Amygdala (tissue), 56 donors: ENCODE measurements around the gene MUTYH.
A peak's percentile ranks its signal among the peaks of the same experiment; 100 is the strongest.
"Not testable (repeated sequence)": the region's sequence is repeated elsewhere in the genome, so short reads cannot be mapped to it uniquely, and the experiment has no call there.

Experiments
- DNase-seq, 56 donors: peaks; one replicate each; lab custom pipeline; 2025; lab: John Stamatoyannopoulos, UW

MUTYH gene

DNA sequence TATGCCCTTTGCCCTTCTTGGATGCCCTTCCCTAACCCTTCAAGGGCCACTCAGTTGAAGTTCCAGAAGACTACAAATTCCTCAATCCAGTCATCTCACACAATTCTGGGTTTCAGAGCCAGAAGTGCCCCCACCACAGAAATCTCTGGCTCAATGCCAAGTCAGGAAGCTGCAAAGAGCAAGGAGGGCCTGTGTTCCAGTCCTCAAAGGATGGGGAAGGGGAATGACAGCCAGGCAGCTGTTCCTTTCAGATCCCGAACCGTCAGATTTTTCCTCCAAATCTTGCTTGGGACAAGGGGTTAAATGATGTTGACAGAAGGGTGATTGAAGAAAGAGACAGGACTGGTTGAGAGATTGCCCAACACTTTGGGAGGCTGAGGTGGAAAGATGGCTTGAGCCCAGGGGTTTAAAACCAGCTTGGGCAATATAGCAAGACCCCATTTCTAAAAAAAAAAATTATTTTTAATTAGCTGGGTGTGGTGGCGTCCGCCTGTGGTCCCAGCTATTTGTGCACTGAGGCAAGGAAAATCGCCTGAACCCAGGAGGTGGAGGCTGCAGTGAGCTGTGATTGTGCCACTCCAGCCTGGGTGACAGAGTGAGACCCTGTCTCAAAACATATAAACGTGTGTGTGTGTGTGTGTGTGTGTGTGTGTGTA lies 14.3 kb downstream of the MUTYH start:
- DNase-seq = peak in 7 of 56 donors; percentile 8 to 35 (median 19)

DNA sequence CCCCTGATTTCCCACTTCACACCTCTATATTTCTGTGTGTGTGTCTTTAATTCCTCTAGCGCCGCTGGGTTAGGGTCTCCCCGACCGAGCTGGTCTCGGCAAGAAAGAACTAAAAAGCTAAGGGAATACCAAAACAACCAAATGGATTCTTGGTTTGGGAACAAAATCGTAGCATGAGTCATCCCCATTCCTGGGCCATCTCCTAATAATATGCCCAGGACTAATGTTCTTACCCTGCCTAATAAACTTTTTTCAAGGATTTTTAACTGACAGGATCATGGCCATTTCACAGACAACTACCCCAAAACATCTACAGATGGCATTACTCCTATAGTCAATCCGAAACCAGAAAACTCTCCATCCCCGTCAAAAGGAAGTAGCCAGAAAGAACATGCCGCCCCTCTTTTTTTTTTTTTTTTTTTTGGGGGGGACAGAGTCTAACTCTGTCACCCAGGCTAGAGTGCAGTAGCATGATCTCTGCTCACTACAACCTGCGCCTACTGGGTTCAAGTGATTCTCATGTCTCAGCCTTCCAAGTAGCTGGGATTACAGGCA lies 17.7 kb downstream of the MUTYH start:
- no peak for DNase-seq

DNA sequence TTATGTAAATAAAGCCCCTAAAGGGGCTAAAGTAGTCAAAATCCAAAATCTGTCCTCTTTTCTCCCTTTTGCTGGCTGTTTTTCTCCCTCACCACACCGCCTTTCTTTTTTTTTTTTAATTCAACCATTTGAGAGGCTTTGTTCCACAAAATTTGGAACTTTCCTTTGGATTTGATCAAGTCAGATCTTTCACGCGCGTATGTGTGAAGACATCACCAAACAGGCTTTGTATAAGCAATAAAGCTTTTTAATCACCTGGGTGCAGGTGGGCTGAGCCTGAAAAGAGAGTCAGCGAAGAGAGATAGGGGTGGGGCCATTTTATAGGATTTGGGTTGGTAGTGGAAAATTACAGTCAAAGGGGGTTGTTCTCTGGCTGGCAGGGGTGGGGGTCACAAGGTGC lies 18.8 kb downstream of the MUTYH start:
- DNase-seq = no peak

- no peak for DNase-seq
Observed at GRCh38 chr1:45319761-45320160, 20.5 kb downstream of the MUTYH start.

GRCh38 chr1:45317166-45317565 lies 23.1 kb downstream of the MUTYH start:
- DNase-seq = no peak

GRCh38 chr1:45314266-45314665 lies 26.0 kb downstream of the MUTYH start:
- no peak for DNase-seq

DNA sequence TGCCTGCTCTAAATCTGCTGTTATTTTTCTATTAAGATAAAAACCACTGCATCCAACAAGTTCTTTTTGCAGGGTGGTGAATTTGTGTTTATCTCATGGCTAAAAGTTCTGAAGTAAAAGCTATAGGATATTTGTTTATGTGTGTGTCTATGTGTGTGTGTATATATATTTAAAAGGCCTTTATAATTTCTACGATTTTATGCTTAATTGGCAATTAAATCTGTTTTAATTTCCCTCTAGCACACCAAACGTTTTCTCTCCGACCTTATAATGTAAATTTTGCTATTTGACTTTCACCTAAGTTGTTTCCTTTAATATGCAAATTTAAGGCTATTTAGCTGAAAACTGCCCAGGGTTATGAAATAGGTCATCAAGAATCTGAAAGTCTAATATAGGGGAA lies 33.3 kb downstream of the MUTYH start:
- DNase-seq = no peak

DNA sequence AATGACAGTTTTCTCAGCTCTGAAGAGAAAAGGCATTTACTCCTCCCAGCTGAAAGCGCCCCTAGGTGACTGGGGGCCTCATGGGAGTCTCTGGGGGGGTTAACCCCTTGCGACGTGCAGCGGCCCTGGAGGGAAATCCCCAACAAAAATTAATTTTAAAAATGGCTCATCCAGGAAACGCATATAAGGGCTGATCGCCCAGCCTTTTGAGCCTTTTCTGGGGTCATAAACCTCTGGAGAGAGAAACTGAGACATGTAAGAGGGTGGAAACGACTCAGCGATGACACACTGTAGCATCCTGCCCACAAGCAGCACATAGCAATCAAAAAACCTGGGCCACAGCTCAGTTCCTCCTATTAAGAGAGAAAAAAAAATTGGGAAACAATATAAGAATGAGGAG lies 33.9 kb downstream of the MUTYH start:
- DNase-seq = no peak

DNA sequence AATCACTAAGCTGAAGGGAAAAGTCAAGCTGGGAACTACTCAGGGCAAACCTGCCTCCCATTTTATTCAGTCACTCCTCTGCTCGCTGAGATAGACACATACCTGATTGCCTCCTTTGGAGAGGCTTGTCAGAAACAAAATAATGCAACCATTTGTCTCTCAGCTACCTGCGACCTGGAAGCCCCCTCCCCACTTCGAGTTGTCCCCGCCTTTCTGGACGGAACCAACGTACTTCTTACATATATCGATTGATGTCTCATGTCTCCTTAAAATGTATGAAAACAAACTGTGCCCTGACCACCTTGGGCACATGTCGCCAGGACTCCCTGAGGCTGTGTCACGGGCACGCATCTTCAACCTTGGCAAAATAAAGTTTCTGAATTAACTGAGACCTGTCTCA lies 35.0 kb downstream of the MUTYH start:
- DNase-seq = no peak

DNA sequence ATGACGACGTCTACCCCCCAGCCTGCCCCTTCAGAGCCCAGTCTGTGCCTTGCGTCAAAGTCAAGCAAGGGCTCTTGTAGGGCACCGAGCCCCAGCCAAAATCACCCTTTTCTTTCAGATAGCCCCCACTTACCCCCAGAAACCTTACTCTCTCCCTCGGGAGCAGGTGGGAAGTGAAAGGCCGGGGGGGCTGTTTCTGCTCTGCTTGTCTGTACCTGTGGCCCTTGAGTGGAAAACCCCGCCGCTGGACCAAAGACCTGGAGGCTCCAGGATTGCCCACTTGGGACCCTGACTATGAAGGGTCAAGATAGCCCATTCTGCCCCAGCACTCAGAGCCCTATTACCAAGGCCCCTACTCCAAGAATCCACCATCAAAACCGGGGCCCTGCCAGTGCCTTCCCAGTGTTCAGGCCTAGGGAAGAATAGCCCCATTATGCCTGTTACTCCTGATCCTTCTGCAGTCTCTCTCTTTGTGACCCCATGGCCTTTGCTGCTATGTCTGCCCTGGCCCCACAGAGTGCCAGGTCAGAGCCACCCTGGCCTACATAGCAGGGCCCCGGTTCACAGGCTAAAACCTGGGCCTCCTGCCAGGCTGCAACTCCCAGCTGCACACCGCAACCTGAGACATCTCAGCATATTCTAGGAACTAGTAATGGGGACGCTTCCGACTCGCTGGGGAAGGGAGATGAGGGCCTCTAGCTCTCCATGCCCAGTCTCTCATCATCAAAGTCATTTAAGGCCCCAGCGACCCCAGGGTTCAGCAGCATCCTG lies 35.7 kb downstream of the MUTYH start:
- DNase-seq = peak in 1 of 56 donors; percentile 44

DNA sequence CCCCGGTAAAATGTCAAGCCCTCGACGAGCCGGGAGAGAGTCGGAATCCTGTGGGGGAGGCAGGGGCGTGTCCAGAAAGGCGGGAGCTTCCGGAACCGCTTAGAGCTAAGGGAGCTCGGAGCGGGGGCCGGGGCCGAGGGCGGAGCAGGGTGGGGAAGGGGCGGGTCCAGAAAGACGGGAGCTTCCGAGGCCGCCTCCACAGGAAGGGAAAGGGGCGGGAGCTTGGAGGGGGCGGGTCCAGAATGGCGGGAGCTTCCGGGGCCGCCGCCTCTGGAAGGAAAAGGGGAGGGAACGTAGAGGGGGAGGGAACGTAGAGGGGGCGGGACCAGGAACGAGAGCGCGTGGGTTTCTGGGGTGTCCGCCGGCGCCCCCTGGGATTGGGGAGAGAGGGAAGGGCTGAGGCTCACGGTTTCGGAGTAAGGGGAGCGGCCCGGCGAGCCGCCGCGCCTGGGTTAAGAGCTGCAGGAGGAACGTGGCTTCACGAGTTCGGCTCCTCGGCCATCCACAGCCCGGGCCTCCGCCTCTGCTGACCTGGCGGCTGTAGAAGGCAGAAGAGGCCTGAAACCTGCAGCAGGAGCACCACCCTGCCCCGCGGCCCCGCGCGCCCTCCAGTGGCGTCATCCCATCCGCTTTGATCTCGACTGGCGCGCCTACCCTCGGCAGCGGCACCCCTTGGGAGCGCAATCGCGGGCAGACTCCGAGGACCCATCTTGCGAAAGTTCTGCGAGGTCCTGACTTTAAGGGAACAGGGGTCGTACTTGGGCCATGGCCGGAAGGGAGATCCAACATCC lies 36.5 kb downstream of the MUTYH start:
- peak; percentile 69 to 99 (median 97) for DNase-seq

- no peak for DNase-seq
Observed at GRCh38 chr1:45302505-45303150, 37.6 kb downstream of the MUTYH start.

DNA sequence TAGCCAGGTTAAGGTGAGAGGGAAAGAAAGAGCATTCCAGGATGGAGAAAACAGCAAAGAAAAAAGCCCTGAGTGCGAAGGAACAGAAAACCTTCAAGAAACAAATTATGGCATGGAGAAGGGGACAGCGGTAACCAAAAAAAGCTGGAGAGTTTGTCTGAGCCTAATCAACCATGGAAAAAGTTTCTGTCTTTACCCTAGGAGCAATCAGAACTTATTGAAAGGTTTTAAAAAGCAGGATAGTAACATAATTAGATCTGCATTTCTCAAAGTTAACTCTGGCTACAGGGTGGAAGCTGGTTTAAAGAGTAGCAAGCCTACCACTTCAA lies 39.6 kb downstream of the MUTYH start:
- no peak for DNase-seq

DNA sequence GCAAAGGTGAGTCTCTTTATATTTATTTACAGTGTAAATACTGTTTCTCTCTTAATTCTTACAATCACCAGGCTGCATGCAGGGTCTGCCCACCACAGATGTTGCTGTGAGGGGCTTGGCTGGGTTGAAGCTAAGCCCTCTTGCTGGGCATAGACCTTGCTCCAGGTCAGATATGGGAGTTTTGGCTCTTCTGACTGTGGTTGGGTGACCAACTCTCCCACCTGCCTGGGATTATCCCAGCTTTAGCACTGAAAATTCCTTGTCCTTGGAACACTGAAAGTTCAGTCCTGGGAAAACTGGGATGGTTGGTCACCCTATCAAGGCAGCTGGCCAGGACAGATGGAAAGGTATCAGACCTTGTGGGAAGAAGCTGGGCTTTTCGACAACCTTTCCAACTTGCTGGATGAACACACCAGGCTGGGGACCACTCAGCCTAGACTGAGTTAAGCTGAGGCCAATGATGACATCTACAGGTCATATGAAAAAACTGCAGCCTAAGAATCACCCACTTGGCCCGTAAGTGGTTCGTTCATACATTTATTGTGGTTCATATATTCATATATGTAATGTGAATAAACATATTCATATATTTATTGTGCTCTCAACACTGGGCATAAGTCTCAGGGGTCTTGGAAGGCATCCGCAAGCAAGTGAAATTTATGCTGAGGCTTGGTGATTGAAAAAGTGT lies 40.1 kb downstream of the MUTYH start:
- peak in 31 of 56 donors; percentile 2 to 63 (median 17) for DNase-seq

DNA sequence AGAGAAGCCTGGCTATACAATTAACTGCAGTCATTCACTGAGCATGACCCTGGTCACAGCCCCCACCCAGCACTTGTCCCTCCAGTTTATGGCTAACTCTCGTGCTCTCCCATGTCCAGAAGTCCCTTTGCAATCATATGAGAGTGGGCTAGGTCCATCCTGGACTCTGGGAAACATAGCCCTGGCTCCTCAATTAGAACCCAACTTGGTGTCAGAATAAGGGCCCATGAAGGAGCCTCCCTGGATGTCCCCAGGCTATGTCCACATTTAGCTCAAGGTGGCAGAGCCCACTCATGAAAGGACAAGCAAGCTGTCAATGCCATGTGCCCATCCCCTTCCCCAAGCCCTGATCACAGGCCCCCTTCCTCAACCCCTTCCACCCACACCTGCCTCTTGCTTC lies 40.9 kb downstream of the MUTYH start:
- no peak for DNase-seq

GRCh38 chr1:45297666-45298356 lies 42.4 kb downstream of the MUTYH start:
- peak in 17 of 56 donors; percentile 1 to 34 (median 18) for DNase-seq

- no peak for DNase-seq
Observed at GRCh38 chr1:45291716-45292115, 48.5 kb downstream of the MUTYH start.

GRCh38 chr1:45291002-45291401 lies 49.2 kb downstream of the MUTYH start:
- DNase-seq = not testable (repeated sequence)

DNA sequence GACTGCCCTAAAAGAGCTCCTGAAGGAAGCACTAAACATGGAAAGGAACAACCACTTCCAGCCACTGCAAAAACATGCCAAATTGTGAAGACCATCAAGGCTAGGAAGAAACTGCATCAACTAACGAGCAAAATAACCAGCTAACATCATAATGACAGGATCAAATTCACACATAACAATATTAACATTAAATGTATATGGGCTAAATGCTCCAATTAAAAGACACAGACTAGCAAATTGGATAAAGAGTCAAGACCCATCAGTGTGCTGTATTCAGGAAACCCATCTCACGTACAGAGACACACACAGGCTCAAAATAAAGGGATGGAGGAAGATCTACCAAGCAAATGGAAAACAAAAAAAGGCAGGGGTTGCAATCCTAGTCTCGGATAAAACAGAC lies 53.7 kb downstream of the MUTYH start:
- not testable (repeated sequence) for DNase-seq
